GM18517 (cell line): ENCODE measurements around the gene SEMA6A.

Experiments
- ATAC-seq: cut with Tn5 transposase; IDR thresholded peaks from one replicate; pipeline ENCODE4 v1.9.1; 2021; ENCODE audit warnings: mild to moderate bottlenecking, moderate library complexity; ENCODE audit not compliant: unreplicated experiment

SEMA6A gene

GRCh38 chr5:116442931-116443551 lies 131.6 kb downstream of the SEMA6A start:
- ATAC-seq, result no peak

- no peak for ATAC-seq
These were observed 132.5 kb downstream of the SEMA6A start for GRCh38 chr5:116442095-116442534.

- ATAC-seq, result no peak
These were observed 133.4 kb downstream of the SEMA6A start for GRCh38 chr5:116441223-116441622.

DNA sequence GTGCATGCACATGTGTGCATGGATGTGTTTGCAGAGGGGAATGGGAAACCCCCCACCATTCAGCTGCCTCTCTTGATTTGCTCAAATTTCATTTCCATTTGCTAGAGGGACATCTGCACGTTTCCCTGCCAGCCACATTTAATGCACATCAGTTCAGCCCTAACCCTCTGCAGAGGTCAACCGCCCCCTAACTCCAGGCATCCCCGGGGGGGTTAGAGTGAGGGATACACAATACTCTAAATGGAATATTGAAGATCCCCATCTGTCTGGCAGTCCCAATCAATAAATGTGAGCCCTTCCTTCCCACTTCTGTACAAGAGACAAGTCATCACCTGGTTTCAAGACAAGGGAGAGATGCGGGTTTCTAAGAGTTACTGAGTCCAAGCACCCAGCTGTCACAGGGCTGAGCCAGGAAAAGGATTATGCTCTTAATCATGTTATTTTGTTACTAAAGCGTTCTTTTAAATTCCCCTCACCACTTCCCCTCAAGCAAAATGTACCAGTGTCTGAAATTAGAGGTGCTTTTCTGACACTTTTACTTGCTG lies 134.1 kb downstream of the SEMA6A start:
- ATAC-seq, result no peak

GRCh38 chr5:116439905-116440304 lies 134.7 kb downstream of the SEMA6A start:
- no peak for ATAC-seq

- no peak for ATAC-seq
These were observed 135.6 kb downstream of the SEMA6A start for GRCh38 chr5:116438979-116439554.

- ATAC-seq, result no peak
These were observed 136.6 kb downstream of the SEMA6A start for GRCh38 chr5:116437922-116438578.

- no peak for ATAC-seq
These were observed 137.3 kb downstream of the SEMA6A start for GRCh38 chr5:116437351-116437705.

DNA sequence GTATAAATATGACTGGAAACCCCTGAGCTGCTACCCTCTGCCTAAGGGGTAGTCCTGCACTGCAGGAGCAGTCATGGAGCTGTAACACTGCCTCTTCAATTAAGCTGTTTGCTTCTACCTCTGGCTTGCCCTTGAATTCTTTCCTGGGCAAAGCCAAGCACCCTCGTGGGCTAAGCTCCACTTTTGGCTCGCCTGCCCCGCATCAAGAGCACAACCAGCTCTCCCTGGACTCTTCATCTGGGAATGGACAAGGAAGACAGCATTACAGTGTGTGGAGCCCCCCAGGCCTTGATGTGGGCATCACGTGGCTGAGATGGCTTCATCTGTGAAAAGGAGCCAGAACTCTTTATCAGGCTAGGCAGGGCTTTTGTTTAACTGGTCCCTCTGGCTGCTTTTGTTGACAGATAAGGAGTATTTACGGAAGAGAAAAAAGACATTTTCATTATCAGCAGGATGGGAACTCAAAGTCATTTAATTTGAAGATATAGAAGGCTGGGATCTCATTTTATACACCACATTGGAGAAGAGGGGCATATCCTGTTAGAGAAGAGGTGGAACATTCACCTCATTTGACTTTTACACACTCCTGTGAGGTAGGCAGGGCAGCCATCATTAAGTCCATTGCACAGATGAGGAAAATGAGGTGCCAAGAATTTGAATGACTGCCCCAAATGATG lies 137.8 kb downstream of the SEMA6A start:
- no peak for ATAC-seq

DNA sequence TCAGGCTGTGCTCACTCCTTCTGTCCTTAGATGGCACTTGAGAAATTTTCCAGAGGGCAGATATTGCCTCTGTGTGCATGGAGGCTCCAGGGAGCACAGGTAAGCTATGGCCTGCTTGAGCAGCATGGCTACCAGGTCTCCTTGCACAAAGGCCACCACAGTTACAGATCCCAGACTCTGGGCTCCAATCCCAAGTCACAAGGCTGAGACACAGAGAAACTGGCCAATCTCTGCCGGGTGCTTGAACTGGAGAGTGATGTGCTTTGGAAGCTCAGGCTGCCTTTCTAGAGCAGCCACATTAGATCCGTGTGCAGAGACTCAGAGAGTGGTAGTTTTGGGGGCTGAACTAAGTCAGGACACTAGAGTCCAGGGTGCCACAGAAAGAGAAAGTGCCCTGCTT lies 145.7 kb downstream of the SEMA6A start:
- ATAC-seq, result no peak

DNA sequence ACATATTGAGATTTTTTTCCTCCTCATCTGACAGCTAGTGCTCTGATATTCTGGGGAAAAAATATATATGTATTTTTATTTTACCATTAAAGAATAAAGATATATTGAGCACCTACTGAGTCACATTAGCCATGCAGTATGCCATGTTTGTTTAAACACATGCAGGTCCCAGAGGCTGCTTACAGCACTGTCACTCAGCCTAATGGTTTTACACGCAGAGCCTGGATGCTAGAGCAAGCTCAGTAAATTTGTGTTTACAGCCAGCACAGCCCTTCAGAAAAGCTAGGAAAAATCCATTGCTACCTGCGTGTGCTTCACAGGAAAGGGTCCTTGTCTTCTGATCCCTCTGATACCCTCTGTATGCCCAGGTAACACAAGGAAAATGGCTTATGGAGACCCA lies 146.2 kb downstream of the SEMA6A start:
- ATAC-seq, result no peak

DNA sequence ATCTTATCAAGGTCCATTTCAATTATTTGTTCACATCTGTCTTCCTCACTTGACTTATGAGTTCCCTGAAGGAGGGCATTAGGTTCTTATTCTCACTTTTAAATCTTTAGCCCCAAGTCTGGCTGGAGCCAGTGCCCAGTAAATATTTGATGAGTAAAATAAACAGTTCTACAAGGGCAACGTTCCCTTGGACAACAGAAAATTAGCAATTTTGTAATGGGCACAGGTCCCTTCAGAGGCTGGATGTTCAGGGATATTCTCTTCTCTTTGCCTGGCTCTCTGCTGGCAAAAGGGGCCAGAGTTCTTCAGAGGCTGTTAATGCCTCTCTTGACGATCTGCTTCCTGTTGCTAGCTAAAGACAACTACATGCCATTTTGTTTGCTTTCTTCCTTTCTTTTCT lies 149.7 kb downstream of the SEMA6A start:
- ATAC-seq, result no peak

GRCh38 chr5:116424258-116424615 lies 150.4 kb downstream of the SEMA6A start:
- no peak for ATAC-seq

DNA sequence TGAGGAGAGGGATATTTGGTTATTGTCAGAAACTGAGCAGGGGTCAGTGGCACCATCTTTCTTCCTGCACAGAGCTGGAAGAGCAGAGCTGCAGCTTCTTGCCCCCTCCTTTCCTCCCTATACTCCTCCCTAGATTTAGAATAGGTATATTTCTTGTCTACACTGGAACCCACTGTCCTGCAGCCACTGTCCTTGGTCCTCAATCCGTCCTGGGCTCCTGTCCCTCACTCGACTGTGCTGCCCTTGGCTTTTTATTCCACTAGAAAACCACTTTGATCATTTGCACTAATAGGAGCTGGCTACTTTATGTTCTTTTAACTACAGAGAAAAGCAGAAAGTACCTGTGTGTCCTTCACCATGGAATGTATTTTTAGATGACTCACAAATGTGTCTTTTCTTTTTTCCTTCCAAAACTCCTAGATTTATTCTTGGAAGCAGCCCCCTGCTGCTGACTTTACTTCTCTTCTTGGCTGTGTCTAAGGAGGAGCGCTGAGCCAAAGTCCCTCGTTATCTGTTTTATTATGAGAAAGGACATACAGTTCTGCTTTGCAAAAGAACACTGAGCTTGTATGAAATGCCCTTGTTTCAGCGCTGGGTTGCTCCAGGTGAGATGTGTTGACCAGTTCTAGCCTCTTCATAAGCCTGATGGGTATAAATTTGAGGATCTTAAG lies 150.9 kb downstream of the SEMA6A start:
- no peak for ATAC-seq

GRCh38 chr5:116423141-116423540 lies 151.5 kb downstream of the SEMA6A start:
- ATAC-seq, result no peak

DNA sequence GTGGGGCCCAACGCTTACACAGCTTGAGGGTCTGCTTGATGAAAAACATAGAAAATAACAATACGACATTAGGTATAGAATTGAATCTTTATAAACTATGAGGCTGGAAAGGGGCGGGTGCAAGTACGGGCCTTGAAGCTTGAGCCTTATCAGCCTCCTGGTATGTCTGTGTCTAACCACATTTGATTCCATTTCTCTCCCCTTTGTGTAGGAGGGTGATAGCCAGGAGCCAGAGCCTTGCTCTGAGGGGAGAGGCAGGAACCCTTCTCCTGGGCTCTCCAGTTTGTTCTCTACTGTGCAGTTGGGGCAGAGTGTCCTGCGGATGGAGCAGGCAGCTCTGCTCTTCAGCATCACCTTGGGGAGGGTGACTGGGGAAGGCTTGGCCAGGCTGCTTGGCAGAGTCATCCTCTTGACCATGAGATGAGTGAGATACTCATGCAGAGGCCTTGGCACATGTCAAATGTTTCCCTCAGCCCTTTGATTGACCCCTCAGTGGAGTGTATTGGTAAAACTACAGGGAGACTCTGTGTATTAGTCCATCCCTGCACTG lies 153.5 kb downstream of the SEMA6A start:
- ATAC-seq, result no peak

- ATAC-seq, result no peak
These were observed 154.1 kb downstream of the SEMA6A start for GRCh38 chr5:116420540-116420939.

GRCh38 chr5:116419258-116419657 lies 155.4 kb downstream of the SEMA6A start:
- no peak for ATAC-seq

DNA sequence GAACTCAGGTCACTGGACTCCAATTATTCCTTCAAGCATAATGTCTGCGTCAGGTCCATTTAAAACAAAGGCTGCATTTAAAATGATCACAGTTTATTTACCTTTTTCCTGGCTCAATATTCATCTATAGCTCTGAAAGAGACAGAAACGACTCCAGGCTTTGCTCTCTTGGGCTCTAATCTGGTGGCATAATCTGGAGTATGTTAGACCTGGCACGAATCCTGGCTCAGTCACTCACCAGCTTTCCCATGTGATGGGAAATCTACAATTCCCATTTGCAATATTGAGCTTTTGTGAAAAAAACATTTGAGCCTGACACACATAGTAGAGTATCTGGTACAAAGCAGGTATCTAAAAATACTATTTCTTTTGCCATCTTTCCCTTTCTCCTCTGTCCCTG lies 155.8 kb downstream of the SEMA6A start:
- ATAC-seq, result no peak

DNA sequence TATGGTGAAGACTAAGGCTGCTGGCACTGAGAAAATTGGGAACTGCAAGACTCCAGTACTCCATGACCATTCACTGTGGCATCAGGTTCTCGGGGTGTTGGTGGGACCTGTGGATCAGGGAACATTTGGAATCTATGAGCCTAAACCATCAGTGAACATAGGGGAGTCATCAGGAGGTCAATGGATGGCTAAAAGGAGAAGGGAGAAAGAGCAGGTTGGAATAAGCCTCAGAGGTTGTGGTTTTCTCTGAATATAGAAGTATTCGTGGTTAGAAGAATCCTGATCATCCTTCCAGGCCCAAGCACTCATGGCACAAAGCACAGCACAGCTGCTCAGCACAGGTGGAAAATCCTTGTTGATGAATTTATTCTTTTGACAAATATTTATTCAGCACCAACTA lies 156.6 kb downstream of the SEMA6A start:
- no peak for ATAC-seq

DNA sequence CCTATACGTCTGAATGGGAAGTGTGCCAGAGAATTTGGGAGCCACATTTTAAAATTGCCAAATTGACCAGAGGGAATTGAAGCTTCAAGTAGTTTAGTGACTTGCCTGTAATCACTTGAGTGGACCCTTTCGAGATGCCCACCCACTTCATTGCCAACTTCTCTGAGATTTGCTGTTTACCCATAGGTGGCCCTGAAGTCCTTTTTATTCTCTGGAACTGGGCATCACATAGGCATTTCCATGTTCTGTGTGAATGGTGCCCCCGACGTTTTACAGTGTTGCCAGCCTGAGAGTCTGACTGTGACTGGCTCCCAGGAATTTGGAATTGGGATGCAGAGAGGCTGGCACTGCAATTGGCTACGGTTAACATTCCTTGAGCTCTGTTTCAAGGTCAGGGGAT lies 158.6 kb downstream of the SEMA6A start:
- ATAC-seq, result no peak
